C4-2B (cell line): ENCODE data around the gene L3MBTL4.

ENCODE experiments used
- ZFX ChIP-seq: fragments of 450-650 bp; IDR thresholded peaks from 2 replicates; pipeline ENCODE4 v1.6.1; 2017
- TF ChIP-seq, protein P1 (sequence below): fragments of 450-650 bp; conservative IDR thresholded peaks from 2 replicates; pipeline ENCODE4 v1.5.1; 2017; ENCODE audit warnings: mild to moderate bottlenecking

DNA sequence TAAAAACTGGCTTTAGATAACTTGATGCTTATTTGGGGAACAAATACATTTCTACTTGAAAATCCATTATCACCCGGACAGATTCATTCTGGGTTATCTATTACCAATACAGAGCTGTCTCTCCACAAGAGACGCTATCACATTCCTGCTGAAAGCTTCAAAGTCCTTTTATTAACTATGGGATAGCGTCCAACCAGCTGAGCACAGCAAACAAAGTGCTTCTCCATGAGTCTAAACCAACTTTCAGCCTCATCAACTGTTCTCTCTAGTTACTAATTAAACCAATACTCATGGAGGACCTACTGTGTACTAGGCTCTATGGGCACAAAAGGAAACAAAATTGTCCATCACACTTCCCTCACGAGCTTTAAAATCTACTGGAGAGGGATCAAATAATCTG, 132.8 kb downstream of the L3MBTL4 start:
- TF ChIP-seq, protein P1, sequence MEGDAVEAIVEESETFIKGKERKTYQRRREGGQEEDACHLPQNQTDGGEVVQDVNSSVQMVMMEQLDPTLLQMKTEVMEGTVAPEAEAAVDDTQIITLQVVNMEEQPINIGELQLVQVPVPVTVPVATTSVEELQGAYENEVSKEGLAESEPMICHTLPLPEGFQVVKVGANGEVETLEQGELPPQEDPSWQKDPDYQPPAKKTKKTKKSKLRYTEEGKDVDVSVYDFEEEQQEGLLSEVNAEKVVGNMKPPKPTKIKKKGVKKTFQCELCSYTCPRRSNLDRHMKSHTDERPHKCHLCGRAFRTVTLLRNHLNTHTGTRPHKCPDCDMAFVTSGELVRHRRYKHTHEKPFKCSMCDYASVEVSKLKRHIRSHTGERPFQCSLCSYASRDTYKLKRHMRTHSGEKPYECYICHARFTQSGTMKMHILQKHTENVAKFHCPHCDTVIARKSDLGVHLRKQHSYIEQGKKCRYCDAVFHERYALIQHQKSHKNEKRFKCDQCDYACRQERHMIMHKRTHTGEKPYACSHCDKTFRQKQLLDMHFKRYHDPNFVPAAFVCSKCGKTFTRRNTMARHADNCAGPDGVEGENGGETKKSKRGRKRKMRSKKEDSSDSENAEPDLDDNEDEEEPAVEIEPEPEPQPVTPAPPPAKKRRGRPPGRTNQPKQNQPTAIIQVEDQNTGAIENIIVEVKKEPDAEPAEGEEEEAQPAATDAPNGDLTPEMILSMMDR: peak; percentile 42
- no peak for TF ChIP-seq ZFX
